Gastrocnemius medialis (tissue), 4 donors: ENCODE results near the gene TAOK3.

Experiments used
- POLR2A ChIP-seq, 2 donors: fragments of 450-650 bp; IDR thresholded peaks; one replicate each; pipeline ENCODE4 v1.6.1; 2017; ENCODE audit warnings: antibody characterized with exemption in 2 of 2, mild to moderate bottlenecking in 2 of 2, moderate library complexity in 2 of 2
- TF ChIP-seq, protein P1 (sequence below), 5 experiments: fragments of 450-650 bp in 3 of 5; fragments of 200-600 bp in 2 of 5; sonication (generic) in 2 of 5; IDR thresholded peaks in 4 of 5; conservative IDR thresholded peaks in 1 of 5; 1 replicate in 4 of 5; 2 replicates in 1 of 5; pipeline ENCODE4 v1.5.1; 2016 to 2019; ENCODE audit warnings: antibody characterized with exemption in 5 of 5, mild to moderate bottlenecking in 3 of 5, moderate library complexity in 3 of 5

DNA sequence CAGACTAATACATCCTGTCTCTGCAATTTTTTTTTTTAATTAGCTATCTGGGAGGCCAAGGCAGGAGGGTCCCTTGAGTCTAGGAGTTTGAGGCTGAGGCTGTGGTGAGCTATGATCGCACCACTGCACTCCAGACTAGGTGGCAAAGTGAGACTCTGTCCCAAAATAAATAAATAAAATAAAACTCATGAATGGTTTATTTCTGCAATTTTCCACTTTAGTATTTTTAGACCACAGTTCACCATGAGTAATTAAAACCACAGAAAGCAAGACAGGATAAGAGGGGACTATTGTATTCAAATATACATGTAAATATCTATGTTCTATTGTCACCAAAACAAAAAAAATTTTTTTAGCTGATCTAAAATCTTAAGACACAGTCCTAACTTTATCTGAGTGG, 17.8 kb downstream of the TAOK3 start:
- TF ChIP-seq, protein P1, sequence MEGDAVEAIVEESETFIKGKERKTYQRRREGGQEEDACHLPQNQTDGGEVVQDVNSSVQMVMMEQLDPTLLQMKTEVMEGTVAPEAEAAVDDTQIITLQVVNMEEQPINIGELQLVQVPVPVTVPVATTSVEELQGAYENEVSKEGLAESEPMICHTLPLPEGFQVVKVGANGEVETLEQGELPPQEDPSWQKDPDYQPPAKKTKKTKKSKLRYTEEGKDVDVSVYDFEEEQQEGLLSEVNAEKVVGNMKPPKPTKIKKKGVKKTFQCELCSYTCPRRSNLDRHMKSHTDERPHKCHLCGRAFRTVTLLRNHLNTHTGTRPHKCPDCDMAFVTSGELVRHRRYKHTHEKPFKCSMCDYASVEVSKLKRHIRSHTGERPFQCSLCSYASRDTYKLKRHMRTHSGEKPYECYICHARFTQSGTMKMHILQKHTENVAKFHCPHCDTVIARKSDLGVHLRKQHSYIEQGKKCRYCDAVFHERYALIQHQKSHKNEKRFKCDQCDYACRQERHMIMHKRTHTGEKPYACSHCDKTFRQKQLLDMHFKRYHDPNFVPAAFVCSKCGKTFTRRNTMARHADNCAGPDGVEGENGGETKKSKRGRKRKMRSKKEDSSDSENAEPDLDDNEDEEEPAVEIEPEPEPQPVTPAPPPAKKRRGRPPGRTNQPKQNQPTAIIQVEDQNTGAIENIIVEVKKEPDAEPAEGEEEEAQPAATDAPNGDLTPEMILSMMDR (IDR thresholded peaks at IDR 0.05 in 4 of 5, conservative IDR thresholded peaks at IDR 0.05 in 1 of 5) = no peak
- no peak for TF ChIP-seq POLR2A (IDR thresholded peaks at IDR 0.05)
